Activated CD8-positive, alpha-beta memory T cell treated with anti-CD3 and anti-CD28 coated beads, Interleukin-2, amount 10 ng/mL, durations not matched to agents 7 days and 5 days (primary cell): Measurements from ENCODE around the gene SUN2. TPM values are rescaled to one million over a fixed set of nuclear protein-coding genes. Genes with fewer than 3 reads are reported as not detected.
A peak's percentile ranks its signal among the peaks of the same experiment; 100 is the strongest.

ENCODE experiments used
- ATAC-seq: fragments of 150-1000 bp; cut with Tn5 transposase; one replicate; pipeline ENCODE4 v1.10.0; 2021; ENCODE audit warnings: moderate library complexity
- CTCF ChIA-PET: fragments of 350-600 bp; sonication (Branson Sonifier 250); formaldehyde crosslinking; loops from one replicate; lab custom pipeline; 2021; ENCODE audit warnings: antibody characterized with exemption; lab: Charles Lee
- DNase-seq: peaks from one replicate; pipeline ENCODE4 v3.0.0-alpha.2; 2020
- H3K27ac Mint-ChIP-seq: one replicate; pipeline ENCODE4 v1.8.0; 2021; ENCODE audit warnings: mild to moderate bottlenecking, mixed read lengths
- H3K27me3 Mint-ChIP-seq: one replicate; pipeline ENCODE4 v1.8.0; 2021; ENCODE audit warnings: mixed read lengths
- H3K36me3 Mint-ChIP-seq: one replicate; pipeline ENCODE4 v1.8.0; 2021; ENCODE audit warnings: mild to moderate bottlenecking, mixed read lengths
- H3K4me1 Mint-ChIP-seq: one replicate; pipeline ENCODE4 v1.8.0; 2021; ENCODE audit warnings: mixed read lengths
- H3K4me3 Mint-ChIP-seq: one replicate; pipeline ENCODE4 v1.8.0; 2021; ENCODE audit warnings: mild to moderate bottlenecking, moderate library complexity, mixed read lengths
- H3K9me3 Mint-ChIP-seq: one replicate; pipeline ENCODE4 v1.8.0; 2022; ENCODE audit warnings: low read depth, mixed read lengths
- total RNA-seq, 2 experiments: library from RNA; stranded (reverse); gene quantifications; one replicate each; pipeline ENCODE4 v1.2.3, GENCODE V29; 2021

Gene SUN2
- total RNA-seq, 2 experiments from 2014 or later: 320 to 412 TPM

DNA sequence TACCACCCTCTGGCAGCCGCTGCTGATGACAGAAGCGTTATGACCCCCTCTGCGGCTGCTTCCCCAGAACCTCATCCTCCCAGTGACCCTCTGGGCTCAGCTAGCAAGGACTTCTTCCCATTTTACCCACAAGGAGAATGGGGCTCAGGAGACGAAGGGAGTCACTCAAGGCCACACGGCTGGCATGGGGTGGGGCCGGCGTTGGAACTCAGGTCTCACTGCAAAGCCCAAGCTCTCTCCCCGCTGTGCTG lies 16.8 kb upstream of the SUN2 start:
- H3K9me3 Mint-ChIP-seq: no peaks in the 10 kb centered on the region
- peaks cover 8% of the 10 kb centered on the region for H3K4me1 Mint-ChIP-seq
- H3K27ac Mint-ChIP-seq: no peak overlapping the region
- DNase-seq (no peak), ATAC-seq (no peak)
- CTCF ChIA-PET: no interaction called here
- no peaks in the 10 kb centered on the region for H3K27me3 Mint-ChIP-seq
- no peaks in the 10 kb centered on the region for H3K36me3 Mint-ChIP-seq
- H3K4me3 Mint-ChIP-seq: no peak overlapping the region

DNA sequence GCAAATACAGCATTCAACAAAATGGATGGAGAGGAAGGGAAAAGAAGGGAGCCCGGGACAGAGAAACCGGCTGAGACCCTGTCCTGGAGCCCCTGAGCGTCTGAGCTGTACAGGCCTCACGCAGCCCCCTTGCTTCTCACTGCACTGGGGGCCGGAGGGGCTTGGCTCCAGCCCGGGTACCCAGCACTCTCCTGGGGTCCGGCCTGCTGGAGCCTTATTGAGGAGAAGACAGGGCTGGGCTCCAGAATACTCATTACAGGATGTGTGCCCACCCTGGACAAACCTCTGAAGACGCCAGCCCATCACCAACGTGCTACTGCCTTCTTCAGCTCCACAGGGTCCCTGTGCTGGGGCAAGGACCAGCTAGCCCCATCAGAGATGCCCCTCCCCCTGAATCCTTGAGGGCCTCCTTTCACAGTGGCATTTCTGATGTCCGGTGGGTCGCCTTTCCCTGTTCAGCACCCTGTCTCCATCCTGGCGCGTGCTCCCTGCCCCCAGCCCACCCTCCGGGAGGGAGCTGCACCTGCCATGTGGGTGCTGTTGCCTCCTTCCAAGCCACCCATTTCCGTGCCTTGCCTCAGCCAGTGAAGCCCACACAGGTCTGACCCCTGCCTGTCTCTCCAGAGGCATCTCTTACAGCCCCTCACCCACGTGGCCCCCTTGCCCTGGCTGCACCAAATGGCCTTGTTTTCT lies 14.6 kb upstream of the SUN2 start:
- no peaks in the 10 kb centered on the region for H3K36me3 Mint-ChIP-seq

DNA sequence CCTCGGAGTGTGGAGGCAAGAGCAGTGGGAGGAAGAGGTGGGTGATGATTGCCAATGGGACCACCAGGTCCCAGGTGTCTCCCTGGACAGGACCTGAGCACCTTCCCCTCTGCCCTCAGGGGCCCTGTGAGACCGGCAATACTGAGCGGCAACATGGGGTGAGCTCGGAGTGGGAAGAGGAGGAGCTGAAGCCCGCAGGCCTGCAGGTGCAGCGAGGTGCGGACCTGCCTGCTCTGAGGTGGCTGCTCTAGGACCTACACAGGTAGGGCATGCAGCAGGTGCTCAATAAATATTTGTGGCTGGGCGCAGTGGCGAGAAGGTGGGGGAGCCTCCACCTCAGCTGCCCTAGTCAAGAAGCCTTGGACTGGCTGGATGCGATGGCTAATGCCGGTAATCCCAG lies 12.2 kb upstream of the SUN2 start:
- CTCF ChIA-PET: interaction anchor here (0.9 to 6.2 kb wide), 14 partner anchors 9 to 538 kb away, joined by 3 to 31 read pairs (median 6); partner anchors contain the start of genes CBX6, NPTXR and SUN2
- H3K27me3 Mint-ChIP-seq: no peaks in the 10 kb centered on the region
- no peak overlapping the region for H3K4me3 Mint-ChIP-seq
- no peak for ATAC-seq
- H3K4me1 Mint-ChIP-seq: no peaks in the 10 kb centered on the region
- no peaks in the 10 kb centered on the region for H3K36me3 Mint-ChIP-seq
- no peaks in the 10 kb centered on the region for H3K9me3 Mint-ChIP-seq
- no peak for DNase-seq
- H3K27ac Mint-ChIP-seq: no peak overlapping the region

More for the DNA sequence above, 14.6 kb upstream of the SUN2 start:
- no peak for DNase-seq
- Mint-ChIP-seq H3K4me3 (no peak overlapping the region), H3K27ac (no peak overlapping the region), H3K27me3 (no peaks in the 10 kb centered on the region), H3K9me3 (no peaks in the 10 kb centered on the region), H3K4me1 (peaks cover 6% of the 10 kb centered on the region)
- no peak for ATAC-seq
- CTCF ChIA-PET: interaction anchor here (0.7 to 3.4 kb wide), 7 partner anchors 11 to 401 kb away, joined by 3 to 30 read pairs (median 4); no protein-coding TSS in a partner anchor

DNA sequence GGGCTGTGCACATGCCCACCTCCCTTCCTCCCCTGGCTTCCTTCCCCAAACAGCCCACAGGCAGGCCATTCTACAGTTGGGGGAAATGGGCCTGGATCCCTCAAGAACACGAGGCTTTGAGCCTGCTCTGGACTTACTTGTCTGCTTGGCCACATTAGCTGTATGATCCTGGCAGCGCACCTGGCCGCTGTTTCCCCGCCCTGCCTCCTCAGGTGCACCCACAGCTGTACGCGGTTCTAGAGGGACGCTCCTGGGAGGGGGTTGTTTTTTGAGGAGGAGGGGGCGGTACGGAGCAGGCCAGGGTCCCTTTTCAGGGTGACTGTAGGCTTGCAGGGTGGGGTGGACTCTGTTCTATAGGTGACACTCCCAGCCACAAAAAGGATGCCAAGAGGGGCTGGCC lies 11.5 kb upstream of the SUN2 start:
- Mint-ChIP-seq H3K27me3 (no peaks in the 10 kb centered on the region), H3K27ac (no peak overlapping the region), H3K4me1 (no peaks in the 10 kb centered on the region), H3K36me3 (no peaks in the 10 kb centered on the region), H3K9me3 (no peaks in the 10 kb centered on the region), H3K4me3 (no peak overlapping the region)
- DNase-seq (no peak), ATAC-seq (no peak)
- CTCF ChIA-PET: interaction anchor here (1.0 to 6.2 kb wide), 8 partner anchors 9 to 104 kb away, joined by 3 to 31 read pairs (median 4); partner anchors contain the start of gene CBX6

DNA sequence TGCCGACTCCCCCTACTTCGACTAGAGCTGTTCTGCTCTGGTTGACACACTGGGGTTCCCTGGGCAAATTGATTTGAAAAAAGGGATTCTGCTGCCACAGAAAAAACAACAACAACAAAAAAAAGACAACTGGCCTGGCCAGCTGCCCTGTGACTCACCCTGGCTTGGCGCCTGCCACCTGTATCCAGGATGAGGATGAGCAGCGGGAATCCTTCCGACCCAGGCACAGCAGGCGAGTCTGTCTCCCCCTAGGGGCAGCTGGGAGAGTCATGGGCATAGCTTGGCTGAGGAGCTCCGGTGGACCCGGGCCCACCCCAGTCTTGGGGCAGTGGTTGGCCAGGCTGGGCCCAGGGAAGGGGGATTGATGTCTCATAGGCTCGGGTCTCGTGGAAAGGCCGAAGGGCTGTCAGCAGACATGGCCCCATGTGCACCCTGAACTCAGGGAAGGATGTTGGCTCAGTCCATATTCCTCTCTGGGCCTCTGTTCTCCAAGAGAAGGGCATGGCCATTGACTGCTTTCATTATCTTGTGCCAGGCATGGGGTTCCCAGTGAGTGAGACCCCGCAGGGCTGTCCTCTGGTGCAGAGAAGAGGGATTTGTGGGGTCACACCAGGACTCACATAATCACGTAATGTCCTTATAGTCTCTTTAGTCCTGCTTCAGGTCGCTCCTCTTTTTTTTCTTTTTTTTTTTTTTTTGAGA lies 10.4 kb upstream of the SUN2 start:
- H3K27me3 Mint-ChIP-seq: no peaks in the 10 kb centered on the region
- peak; percentile 56 for ATAC-seq
- H3K36me3 Mint-ChIP-seq: no peaks in the 10 kb centered on the region
- DNase-seq: no peak
- no peak overlapping the region for H3K4me3 Mint-ChIP-seq
- CTCF ChIA-PET: interaction anchor here (0.6 to 6.2 kb wide), 23 partner anchors 9 to 1864 kb away, joined by 3 to 31 read pairs (median 4); partner anchors contain the start of genes APOBEC3C, SUN2 and TOMM22
- no peak overlapping the region for H3K27ac Mint-ChIP-seq
- no peaks in the 10 kb centered on the region for H3K4me1 Mint-ChIP-seq
- H3K9me3 Mint-ChIP-seq: no peaks in the 10 kb centered on the region

DNA sequence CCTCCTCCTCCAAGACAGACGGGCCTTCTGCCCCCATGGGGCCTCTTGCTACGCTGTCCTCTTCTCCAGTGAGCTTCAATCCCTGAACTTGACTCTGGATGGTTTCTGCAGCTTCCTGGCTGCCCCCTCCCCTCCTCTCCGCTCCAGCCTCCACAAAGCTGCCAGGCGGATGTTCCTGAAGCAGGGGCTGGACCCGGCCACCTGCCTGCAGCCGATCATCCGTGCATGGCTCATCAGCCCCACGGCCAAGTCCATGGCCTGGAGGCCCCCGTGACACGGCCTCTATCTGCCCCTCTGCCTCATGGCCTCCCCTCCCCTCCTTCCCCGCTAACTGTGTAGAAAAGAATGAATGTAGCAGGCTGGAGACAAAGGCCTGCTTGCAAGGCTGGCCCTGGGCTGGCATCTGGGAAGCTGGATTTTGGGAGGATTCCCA lies 6.8 kb upstream of the SUN2 start:
- Mint-ChIP-seq H3K4me3 (no peak overlapping the region), H3K27me3 (no peaks in the 10 kb centered on the region), H3K9me3 (no peaks in the 10 kb centered on the region), H3K36me3 (peaks cover 3% of the 10 kb centered on the region), H3K4me1 (peaks cover 14% of the 10 kb centered on the region), H3K27ac (no peak overlapping the region)
- no peak for DNase-seq
- CTCF ChIA-PET: interaction anchor here (1.0 to 1.2 kb wide), 2 partner anchors 32 to 37 kb away, joined by 3 to 4 read pairs; partner anchors contain the start of gene DNAL4
- ATAC-seq: no peak

DNA sequence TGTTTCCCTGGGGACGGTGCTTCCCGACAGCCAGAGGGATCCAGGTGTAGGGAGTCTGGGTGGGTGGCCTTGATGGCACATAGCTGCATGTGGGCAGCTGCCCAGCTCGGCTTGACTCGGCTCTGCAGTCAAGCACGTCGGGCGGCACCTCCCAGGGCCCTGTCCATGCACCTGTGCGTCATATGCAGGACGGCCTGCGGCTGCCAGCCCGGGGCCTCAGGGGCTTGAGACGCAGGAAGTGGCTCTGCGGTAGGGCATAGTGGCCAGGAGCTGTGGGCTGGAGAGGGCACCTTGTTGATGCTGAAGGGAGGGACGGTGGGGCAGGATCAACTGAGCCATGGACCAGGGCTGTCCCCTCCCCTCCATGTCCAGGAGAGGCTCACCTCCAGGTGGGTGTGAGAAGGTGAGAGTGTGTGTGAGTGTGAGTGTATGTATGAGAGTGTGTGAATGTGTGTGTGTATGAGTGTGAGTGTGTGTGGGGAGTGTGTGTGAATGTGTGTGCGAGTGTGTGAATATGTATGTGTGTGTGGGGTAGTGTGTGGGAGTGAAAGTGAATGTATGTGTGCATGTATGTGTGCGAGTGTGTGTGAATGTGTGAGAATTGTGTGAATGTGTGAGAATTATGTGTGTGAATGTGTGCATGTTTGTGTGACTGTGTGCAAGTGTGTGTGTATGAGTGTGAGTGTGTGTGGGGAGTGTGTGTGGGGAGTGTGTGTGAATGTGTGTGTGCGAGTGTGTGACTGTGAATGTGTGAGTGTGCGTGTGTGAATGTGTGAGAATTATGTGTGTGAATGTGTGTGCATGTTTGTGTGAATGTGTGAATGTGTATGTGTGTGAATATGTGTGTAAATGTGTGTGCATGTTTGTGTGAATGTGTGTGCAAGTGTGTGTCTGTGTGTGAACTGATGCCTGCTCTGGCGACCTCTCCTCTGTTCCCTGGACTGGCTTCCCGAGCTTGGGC lies 5.7 kb upstream of the SUN2 start:
- H3K36me3 Mint-ChIP-seq: peaks cover 5% of the 10 kb centered on the region

GRCh38 chr22:38760477-38761201 lies 4.8 kb upstream of the SUN2 start:
- no peaks in the 10 kb centered on the region for H3K9me3 Mint-ChIP-seq
- H3K36me3 Mint-ChIP-seq: peaks cover 5% of the 10 kb centered on the region
- H3K27ac Mint-ChIP-seq: no peak overlapping the region
- no peaks in the 10 kb centered on the region for H3K27me3 Mint-ChIP-seq
- ATAC-seq (no peak), DNase-seq (no peak)
- peaks cover 20% of the 10 kb centered on the region for H3K4me1 Mint-ChIP-seq
- no peak overlapping the region for H3K4me3 Mint-ChIP-seq
- CTCF ChIA-PET: interaction anchor here (2.4 to 4.3 kb wide), 2 partner anchors 9 to 26 kb away, joined by 7 to 30 read pairs; no protein-coding TSS in a partner anchor

More for the DNA sequence above, 5.7 kb upstream of the SUN2 start:
- DNase-seq: no peak
- Mint-ChIP-seq H3K9me3 (no peaks in the 10 kb centered on the region), H3K27ac (no peak overlapping the region), H3K4me1 (peaks cover 20% of the 10 kb centered on the region), H3K4me3 (no peak overlapping the region), H3K27me3 (no peaks in the 10 kb centered on the region)
- ATAC-seq: no peak
- CTCF ChIA-PET: no interaction called here

- H3K4me3 Mint-ChIP-seq: no peak overlapping the region
- H3K36me3 Mint-ChIP-seq: peaks cover 14% of the 10 kb centered on the region
- H3K27me3 Mint-ChIP-seq: no peaks in the 10 kb centered on the region
- peaks cover 21% of the 10 kb centered on the region for H3K4me1 Mint-ChIP-seq
- CTCF ChIA-PET: interaction anchor here (1.8 to 4.3 kb wide), 4 partner anchors 10 to 215 kb away, joined by 4 to 30 read pairs (median 6); no protein-coding TSS in a partner anchor
- DNase-seq (no peak), ATAC-seq (no peak)
- H3K9me3 Mint-ChIP-seq: no peaks in the 10 kb centered on the region
- peak overlapping the region; percentile 56 for H3K27ac Mint-ChIP-seq
Measured at GRCh38 chr22:38759005-38759404, 3.2 kb upstream of the SUN2 start.

- Mint-ChIP-seq H3K4me1 (peaks cover 27% of the 10 kb centered on the region), H3K27ac (peak overlapping the region; percentile 56), H3K36me3 (peaks cover 20% of the 10 kb centered on the region), H3K4me3 (peak overlapping the region; percentile 27), H3K9me3 (no peaks in the 10 kb centered on the region), H3K27me3 (no peaks in the 10 kb centered on the region)
- ATAC-seq: no peak
- CTCF ChIA-PET: interaction anchor here (1.8 to 4.3 kb wide), 5 partner anchors 8 to 215 kb away, joined by 4 to 30 read pairs (median 7); no protein-coding TSS in a partner anchor
- DNase-seq: peak; percentile 68
Measured at GRCh38 chr22:38758276-38758945, 2.6 kb upstream of the SUN2 start.

GRCh38 chr22:38757464-38757757 lies 1.6 kb upstream of the SUN2 start:
- DNase-seq (no peak), ATAC-seq (no peak)
- Mint-ChIP-seq H3K4me3 (peak overlapping the region; percentile 84), H3K27ac (peak overlapping the region; percentile 94), H3K4me1 (peaks cover 33% of the 10 kb centered on the region), H3K27me3 (no peaks in the 10 kb centered on the region), H3K9me3 (no peaks in the 10 kb centered on the region), H3K36me3 (peaks cover 25% of the 10 kb centered on the region)
- CTCF ChIA-PET: interaction anchor here (1.8 to 4.3 kb wide), 4 partner anchors 9 to 216 kb away, joined by 4 to 30 read pairs (median 11); no protein-coding TSS in a partner anchor
